ENCODE data around the gene PARD3.

DNA sequence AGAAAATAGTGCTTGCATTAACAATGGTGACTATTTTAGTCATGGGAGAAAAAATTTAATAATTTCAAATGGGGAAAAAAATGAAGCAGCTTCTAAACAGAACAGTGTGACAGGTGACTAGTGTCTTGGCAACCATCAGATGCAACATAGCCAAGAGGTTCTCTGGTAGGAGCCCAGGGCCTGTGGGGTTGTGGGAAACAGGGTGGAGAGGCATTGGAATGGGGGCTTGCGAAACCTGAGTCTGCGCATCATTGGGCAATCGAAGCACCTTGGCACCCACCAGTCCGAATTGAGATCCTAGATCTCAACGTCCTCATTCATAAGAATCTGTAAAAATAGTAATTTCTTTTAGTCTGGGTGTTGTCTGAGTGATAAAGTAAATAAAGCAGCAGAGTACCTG lies 19.2 kb upstream of the PARD3 start:
- TF ChIP-seq EZH2 (IDR thresholded peaks at IDR 0.05; ENCODE audit: borderline replicate concordance, low read depth, low read length, severe bottlenecking) = no peak
- TF ChIP-seq, protein P1, sequence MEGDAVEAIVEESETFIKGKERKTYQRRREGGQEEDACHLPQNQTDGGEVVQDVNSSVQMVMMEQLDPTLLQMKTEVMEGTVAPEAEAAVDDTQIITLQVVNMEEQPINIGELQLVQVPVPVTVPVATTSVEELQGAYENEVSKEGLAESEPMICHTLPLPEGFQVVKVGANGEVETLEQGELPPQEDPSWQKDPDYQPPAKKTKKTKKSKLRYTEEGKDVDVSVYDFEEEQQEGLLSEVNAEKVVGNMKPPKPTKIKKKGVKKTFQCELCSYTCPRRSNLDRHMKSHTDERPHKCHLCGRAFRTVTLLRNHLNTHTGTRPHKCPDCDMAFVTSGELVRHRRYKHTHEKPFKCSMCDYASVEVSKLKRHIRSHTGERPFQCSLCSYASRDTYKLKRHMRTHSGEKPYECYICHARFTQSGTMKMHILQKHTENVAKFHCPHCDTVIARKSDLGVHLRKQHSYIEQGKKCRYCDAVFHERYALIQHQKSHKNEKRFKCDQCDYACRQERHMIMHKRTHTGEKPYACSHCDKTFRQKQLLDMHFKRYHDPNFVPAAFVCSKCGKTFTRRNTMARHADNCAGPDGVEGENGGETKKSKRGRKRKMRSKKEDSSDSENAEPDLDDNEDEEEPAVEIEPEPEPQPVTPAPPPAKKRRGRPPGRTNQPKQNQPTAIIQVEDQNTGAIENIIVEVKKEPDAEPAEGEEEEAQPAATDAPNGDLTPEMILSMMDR (IDR thresholded peaks at IDR 0.05; ENCODE audit: extremely low read depth in 1 of 2, insufficient read depth in 1 of 2, low read depth in 1 of 2, low read length in 2 of 2) = no peak
